B cell (primary cell): ENCODE measurements around the gene STYXL1. TPM values are rescaled to one million over a fixed set of nuclear protein-coding genes. Genes with fewer than 3 reads are reported as not detected.
A peak's percentile ranks its signal among the peaks of the same experiment; 100 is the strongest.

Experiments used
- ATAC-seq: fragments of 200-7000 bp; cut with Tn5 transposase; one replicate; pipeline ENCODE4 v1.10.0; 2021; ENCODE audit warnings: low read depth, mild to moderate bottlenecking, moderate number of reproducible peaks, moderate library complexity
- CTCF ChIA-PET: fragments of 350-600 bp; sonication (Branson Sonifier 250); formaldehyde crosslinking; loops from one replicate; lab custom pipeline; 2021; ENCODE audit warnings: antibody characterized with exemption, inconsistent platforms; lab: Charles Lee
- POLR2A ChIA-PET: fragments of 350-600 bp; sonication (Branson Sonifier 250); formaldehyde crosslinking; loops from one replicate; lab custom pipeline; 2021; ENCODE audit warnings: antibody characterized with exemption; lab: Charles Lee
- DNase-seq: peaks from one replicate; pipeline ENCODE4 v3.0.0; 2013
- H2AFZ ChIP-seq: 2 replicates; pipeline ENCODE4 v1.6.1; 2012; ENCODE audit warnings: mild to moderate bottlenecking, low read depth, low read length; ENCODE audit not compliant: insufficient read depth, poor library complexity, severe bottlenecking
- H3K27ac ChIP-seq, 2 donors: 1 replicate in 1 of 2; 2 replicates in 1 of 2; pipeline ENCODE4 v1.5.1; 2012 to 2013; ENCODE audit warnings: low read length in 2 of 2, mild to moderate bottlenecking in 2 of 2, moderate library complexity in 1 of 2
- H3K27me3 ChIP-seq, 4 experiments: fragments of 200-600 bp in 1 of 4; sonication (generic) in 1 of 4; replicated peaks in 1 of 4; 1 replicate in 2 of 4; 2 replicates in 2 of 4; pipeline versions ENCODE4 v1.6.1 to v1.7.0; 2013 to 2016; ENCODE audit warnings: low read length in 3 of 4, mild to moderate bottlenecking in 2 of 4, mixed read lengths in 1 of 4, moderate library complexity in 1 of 4; ENCODE audit not compliant: insufficient read depth in 4 of 4, control insufficient read depth in 3 of 4; ENCODE audit errors: control extremely low read depth in 1 of 4
- H3K36me3 ChIP-seq, 2 experiments: replicated peaks in 1 of 2; 1 replicate in 1 of 2; 2 replicates in 1 of 2; pipeline versions ENCODE4 v1.6.1 to v1.7.1; 2013; ENCODE audit warnings: low read length in 1 of 2; ENCODE audit not compliant: insufficient read depth in 2 of 2, control insufficient read depth in 1 of 2; ENCODE audit errors: control extremely low read depth in 1 of 2, extremely low read depth in 1 of 2
- H3K4me1 ChIP-seq, 2 donors: fragments of 200-600 bp in 1 of 2; sonication (generic) in 1 of 2; 1 replicate in 1 of 2; 2 replicates in 1 of 2; pipeline versions ENCODE4 v1.5.1 to v1.6.1; 2013 to 2017; ENCODE audit warnings: low read length in 2 of 2; ENCODE audit not compliant: control insufficient read depth in 2 of 2, insufficient read depth in 2 of 2
- H3K4me2 ChIP-seq: replicated peaks from 2 replicates; pipeline ENCODE3; 2012; ENCODE audit warnings: mild to moderate bottlenecking, low read depth, low read length; ENCODE audit not compliant: poor library complexity, severe bottlenecking
- H3K4me3 ChIP-seq, 5 experiments: fragments of 200-600 bp in 1 of 5; sonication (generic) in 1 of 5; 1 replicate in 3 of 5; 2 replicates in 2 of 5; pipeline versions ENCODE4 v1.5.1 to v1.7.0; 2011 to 2016; ENCODE audit warnings: low read length in 4 of 5, mild to moderate bottlenecking in 4 of 5, low read depth in 2 of 5, control low read depth in 1 of 5, moderate library complexity in 1 of 5; ENCODE audit not compliant: insufficient read depth in 1 of 5; ENCODE audit errors: control extremely low read depth in 1 of 5, extremely low read depth in 1 of 5
- H3K79me2 ChIP-seq: fragments of 200-600 bp; sonication (generic); one replicate; pipeline ENCODE4 v1.6.0; 2016; ENCODE audit warnings: low read length; ENCODE audit not compliant: control insufficient read depth, insufficient read depth
- H3K9ac ChIP-seq: fragments of 200-600 bp; sonication (generic); 2 replicates; pipeline ENCODE4 v1.6.1; 2017; ENCODE audit warnings: mild to moderate bottlenecking, low read length, moderate library complexity
- H3K9me3 ChIP-seq, 3 donors: one replicate each; pipeline versions ENCODE4 v1.6.1 to v1.7.1; 2013; ENCODE audit warnings: low read length in 2 of 3; ENCODE audit not compliant: control insufficient read depth in 2 of 3, insufficient read depth in 1 of 3; ENCODE audit errors: control extremely low read depth in 1 of 3
- H4K20me1 ChIP-seq: 2 replicates; pipeline ENCODE4 v1.6.0; 2012; ENCODE audit warnings: mild to moderate bottlenecking, low read length; ENCODE audit not compliant: insufficient read depth, control insufficient read depth, poor library complexity, severe bottlenecking
- H3K27ac Mint-ChIP-seq: one replicate; pipeline ENCODE4 v1.8.0; 2021; ENCODE audit warnings: mixed read lengths
- H3K27me3 Mint-ChIP-seq: one replicate; pipeline ENCODE4 v1.8.0; 2021; ENCODE audit warnings: mixed read lengths
- H3K4me1 Mint-ChIP-seq: one replicate; pipeline ENCODE4 v1.8.0; 2021; ENCODE audit warnings: mixed read lengths
- H3K4me3 Mint-ChIP-seq: one replicate; pipeline ENCODE4 v1.8.0; 2021; ENCODE audit warnings: mixed read lengths
- H3K9me3 Mint-ChIP-seq: one replicate; pipeline ENCODE4 v1.8.0; 2022; ENCODE audit warnings: mixed read lengths; ENCODE audit not compliant: insufficient read depth
- EZH2 ChIP-seq: IDR thresholded peaks from 2 replicates; pipeline ENCODE4 v1.6.1; 2012; ENCODE audit warnings: borderline replicate concordance, low read depth, mild to moderate bottlenecking, moderate library complexity, low read length; ENCODE audit not compliant: insufficient read depth, poor library complexity, severe bottlenecking
- WGBS: methylation state at CpG from one replicate; pipeline ENCODE4 v1.1.5; 2013; ENCODE audit warnings: missing lambda C conversion rate; ENCODE audit not compliant: insufficient coverage; 5-methylcytosine and 5-hydroxymethylcytosine counted together
- intact Hi-C: fragments of 100-400 bp; cut with micrococcal nuclease; formaldehyde crosslinking; loops from one replicate; pipeline ENCODE4 v1.10.0; 2022
- polyA plus RNA-seq: library from polyadenylated mRNA; depleted of rRNA; stranded (reverse); fragments of >200 nt; gene quantifications from 2 replicates; pipeline ENCODE4 v1.2.3, GENCODE V29; 2012
- total RNA-seq, 2 donors: library from RNA; stranded (reverse); fragments of 120-200 nt in 1 of 2; gene quantifications; 1 replicate in 1 of 2; 2 replicates in 1 of 2; pipeline versions ENCODE4 v1.2.3 to v1.2.4, GENCODE V29; 2013 to 2022
- TF ChIP-seq, protein P1 (sequence below): fragments of 200-600 bp; IDR thresholded peaks from one replicate; pipeline ENCODE4 v1.8.0; 2022; ENCODE audit warnings: antibody characterized with exemption, mild to moderate bottlenecking

Gene STYXL1
- total and polyA plus RNA-seq, 2 donors (not counting 1 experiment from before 2014, with no cell fraction given): 15.2 to 29.3 TPM

- Histone ChIP-seq H3K9me3 (no peaks in the 10 kb centered on the region), H3K27me3 (no peaks in the 10 kb centered on the region), H3K4me3 (no peak overlapping the region), H3K4me2 (no peak overlapping the region), H3K9ac (no peak overlapping the region), H3K27ac (no peak overlapping the region), H4K20me1 (no peaks in the 10 kb centered on the region), H3K4me1 (peaks cover 8 to 27% of the 10 kb centered on the region in 2 donors), H2AFZ (no peak overlapping the region), H3K79me2 (peaks cover 5% of the 10 kb centered on the region), H3K36me3 (peaks cover 0 to 4% of the 10 kb centered on the region in 2 experiments)
- Mint-ChIP-seq H3K9me3 (no peaks in the 10 kb centered on the region), H3K4me3 (no peak overlapping the region), H3K4me1 (peaks cover 31% of the 10 kb centered on the region), H3K27ac (no peak overlapping the region), H3K27me3 (no peaks in the 10 kb centered on the region)
- 100% methylated on average over 3 of the region's 9 CpGs for WGBS
- DNase-seq (no peak), ATAC-seq (no peak)
- intact Hi-C loops: no loop called here
- TF ChIP-seq, protein P1, sequence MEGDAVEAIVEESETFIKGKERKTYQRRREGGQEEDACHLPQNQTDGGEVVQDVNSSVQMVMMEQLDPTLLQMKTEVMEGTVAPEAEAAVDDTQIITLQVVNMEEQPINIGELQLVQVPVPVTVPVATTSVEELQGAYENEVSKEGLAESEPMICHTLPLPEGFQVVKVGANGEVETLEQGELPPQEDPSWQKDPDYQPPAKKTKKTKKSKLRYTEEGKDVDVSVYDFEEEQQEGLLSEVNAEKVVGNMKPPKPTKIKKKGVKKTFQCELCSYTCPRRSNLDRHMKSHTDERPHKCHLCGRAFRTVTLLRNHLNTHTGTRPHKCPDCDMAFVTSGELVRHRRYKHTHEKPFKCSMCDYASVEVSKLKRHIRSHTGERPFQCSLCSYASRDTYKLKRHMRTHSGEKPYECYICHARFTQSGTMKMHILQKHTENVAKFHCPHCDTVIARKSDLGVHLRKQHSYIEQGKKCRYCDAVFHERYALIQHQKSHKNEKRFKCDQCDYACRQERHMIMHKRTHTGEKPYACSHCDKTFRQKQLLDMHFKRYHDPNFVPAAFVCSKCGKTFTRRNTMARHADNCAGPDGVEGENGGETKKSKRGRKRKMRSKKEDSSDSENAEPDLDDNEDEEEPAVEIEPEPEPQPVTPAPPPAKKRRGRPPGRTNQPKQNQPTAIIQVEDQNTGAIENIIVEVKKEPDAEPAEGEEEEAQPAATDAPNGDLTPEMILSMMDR: no peak
- no peak for TF ChIP-seq EZH2
- POLR2A ChIA-PET: no interaction called here
- CTCF ChIA-PET: no interaction called here
Observed at GRCh38 chr7:75991531-75992082, 56.2 kb downstream of the STYXL1 start.

- Histone ChIP-seq H3K9ac (no peak overlapping the region), H3K4me2 (no peak overlapping the region), H2AFZ (no peak overlapping the region), H3K9me3 (no peaks in the 10 kb centered on the region), H3K4me3 (no peak overlapping the region), H3K27me3 (no peaks in the 10 kb centered on the region), H3K27ac (no peak overlapping the region), H3K79me2 (peaks cover 2% of the 10 kb centered on the region), H3K4me1 (peaks cover 5 to 23% of the 10 kb centered on the region in 2 donors), H3K36me3 (peaks cover 0 to 16% of the 10 kb centered on the region in 2 experiments), H4K20me1 (no peaks in the 10 kb centered on the region)
- ChIA-PET CTCF (interaction anchor here (0.6 kb wide), 1 partner anchor 264 kb away, joined by 3 read pairs; no protein-coding TSS in a partner anchor), POLR2A (no interaction called here)
- H3K4me3 Mint-ChIP-seq: no peak overlapping the region
- peaks cover 23% of the 10 kb centered on the region for H3K4me1 Mint-ChIP-seq
- no peaks in the 10 kb centered on the region for H3K9me3 Mint-ChIP-seq
- ATAC-seq (no peak), DNase-seq (no peak)
- intact Hi-C loops: no loop called here
- TF ChIP-seq, protein P1: no peak
- no peak for TF ChIP-seq EZH2
- H3K27me3 Mint-ChIP-seq: no peaks in the 10 kb centered on the region
- 68% methylated on average over 21 of the region's 21 CpGs for WGBS
- H3K27ac Mint-ChIP-seq: peak overlapping the region; percentile 42
Observed at GRCh38 chr7:75989500-75990388, 58.1 kb downstream of the STYXL1 start.
